ENCODE measurements around the gene SMTNL1. TPM values are rescaled to one million over a fixed set of nuclear protein-coding genes. Genes with fewer than 3 reads are reported as not detected.

Gene SMTNL1
- total and polyA plus RNA-seq, 2 donors from 2014 or later, result not detected

DNA sequence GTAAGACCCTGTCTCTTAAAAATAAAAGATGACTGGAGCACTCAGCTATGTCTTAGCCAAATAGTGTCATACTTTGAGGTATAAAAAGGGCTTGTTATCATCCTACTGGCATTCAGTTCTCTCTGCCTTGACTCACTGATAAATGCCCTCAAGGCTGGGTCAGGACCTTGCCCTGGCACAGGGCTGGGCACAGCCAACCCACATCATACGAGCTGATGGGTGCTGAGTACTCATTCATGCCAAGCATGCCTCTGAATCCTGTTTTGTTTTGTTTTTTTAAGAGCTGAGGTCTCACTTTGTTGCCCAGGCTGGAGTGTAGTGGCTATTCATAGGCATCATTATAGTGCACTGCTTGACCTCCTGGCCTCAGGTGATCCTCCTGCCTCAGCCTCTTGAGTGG, 1.9 kb downstream of the SMTNL1 start:
- Histone ChIP-seq H3K4me1 (ENCODE audit: control insufficient read depth in 2 of 3, insufficient read depth in 2 of 3, low read depth in 1 of 3, low read length in 3 of 3) (no peaks in the 10 kb centered on the region), H3K36me3 (ENCODE audit: control insufficient read depth in 2 of 3, insufficient read depth in 3 of 3, low read length in 3 of 3) (no peaks in the 10 kb centered on the region), H3K27ac (ENCODE audit: low read depth in 2 of 2, low read length in 2 of 2) (no peak overlapping the region), H3K9ac (ENCODE audit: low read length in 3 of 3) (no peak overlapping the region), H3K9me3 (ENCODE audit: control insufficient read depth in 2 of 3, insufficient read depth in 1 of 3, low read length in 3 of 3) (no peaks in the 10 kb centered on the region), H3K27me3 (ENCODE audit: control insufficient read depth, insufficient read depth, low read length) (no peaks in the 10 kb centered on the region), H3K4me3 (ENCODE audit: low read length in 3 of 3) (no peak overlapping the region)
- TF ChIP-seq, protein P1, sequence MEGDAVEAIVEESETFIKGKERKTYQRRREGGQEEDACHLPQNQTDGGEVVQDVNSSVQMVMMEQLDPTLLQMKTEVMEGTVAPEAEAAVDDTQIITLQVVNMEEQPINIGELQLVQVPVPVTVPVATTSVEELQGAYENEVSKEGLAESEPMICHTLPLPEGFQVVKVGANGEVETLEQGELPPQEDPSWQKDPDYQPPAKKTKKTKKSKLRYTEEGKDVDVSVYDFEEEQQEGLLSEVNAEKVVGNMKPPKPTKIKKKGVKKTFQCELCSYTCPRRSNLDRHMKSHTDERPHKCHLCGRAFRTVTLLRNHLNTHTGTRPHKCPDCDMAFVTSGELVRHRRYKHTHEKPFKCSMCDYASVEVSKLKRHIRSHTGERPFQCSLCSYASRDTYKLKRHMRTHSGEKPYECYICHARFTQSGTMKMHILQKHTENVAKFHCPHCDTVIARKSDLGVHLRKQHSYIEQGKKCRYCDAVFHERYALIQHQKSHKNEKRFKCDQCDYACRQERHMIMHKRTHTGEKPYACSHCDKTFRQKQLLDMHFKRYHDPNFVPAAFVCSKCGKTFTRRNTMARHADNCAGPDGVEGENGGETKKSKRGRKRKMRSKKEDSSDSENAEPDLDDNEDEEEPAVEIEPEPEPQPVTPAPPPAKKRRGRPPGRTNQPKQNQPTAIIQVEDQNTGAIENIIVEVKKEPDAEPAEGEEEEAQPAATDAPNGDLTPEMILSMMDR (IDR thresholded peaks at IDR 0.05; ENCODE audit: borderline replicate concordance, extremely low read depth, insufficient read depth), result no peak
- DNase-seq, result no peak
- FAIRE-seq, result no peak
- intact Hi-C loops (cut with DNase I), result no loop called here

DNA sequence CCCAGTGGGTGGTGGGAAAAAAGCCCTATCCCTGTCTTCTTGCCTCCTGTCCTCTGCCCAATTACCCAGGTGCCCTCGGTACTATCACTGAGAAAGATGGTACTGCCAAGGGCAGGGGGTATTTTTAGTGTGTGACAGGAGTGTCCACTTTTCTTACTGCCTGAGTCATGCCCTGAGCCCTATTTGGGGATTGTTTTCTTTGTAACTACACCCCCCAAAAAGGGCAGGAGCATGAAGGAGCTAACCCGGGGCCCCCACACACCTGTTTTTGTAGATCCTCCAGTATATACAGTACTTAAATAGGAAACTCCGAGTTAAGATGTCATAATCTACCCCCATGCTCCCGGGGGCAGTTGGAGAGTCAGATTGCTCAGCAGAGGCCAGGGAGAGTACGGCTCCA, 3.8 kb downstream of the SMTNL1 start:
- Histone ChIP-seq H3K27me3 (ENCODE audit: control insufficient read depth, insufficient read depth, low read length) (no peaks in the 10 kb centered on the region), H3K27ac (ENCODE audit: low read depth in 2 of 2, low read length in 2 of 2) (no peak overlapping the region), H3K9ac (ENCODE audit: low read length in 3 of 3) (no peak overlapping the region), H3K4me1 (ENCODE audit: control insufficient read depth in 2 of 3, insufficient read depth in 2 of 3, low read depth in 1 of 3, low read length in 3 of 3) (no peaks in the 10 kb centered on the region), H3K4me3 (ENCODE audit: low read length in 3 of 3) (no peak overlapping the region), H3K9me3 (ENCODE audit: control insufficient read depth in 2 of 3, insufficient read depth in 1 of 3, low read length in 3 of 3) (no peaks in the 10 kb centered on the region), H3K36me3 (ENCODE audit: control insufficient read depth in 2 of 3, insufficient read depth in 3 of 3, low read length in 3 of 3) (no peaks in the 10 kb centered on the region)
- intact Hi-C loops (cut with DNase I), result no loop called here
- DNase-seq (no peak), FAIRE-seq (no peak)
- TF ChIP-seq, protein P1 (IDR thresholded peaks at IDR 0.05; ENCODE audit: borderline replicate concordance, extremely low read depth, insufficient read depth), result no peak

DNA sequence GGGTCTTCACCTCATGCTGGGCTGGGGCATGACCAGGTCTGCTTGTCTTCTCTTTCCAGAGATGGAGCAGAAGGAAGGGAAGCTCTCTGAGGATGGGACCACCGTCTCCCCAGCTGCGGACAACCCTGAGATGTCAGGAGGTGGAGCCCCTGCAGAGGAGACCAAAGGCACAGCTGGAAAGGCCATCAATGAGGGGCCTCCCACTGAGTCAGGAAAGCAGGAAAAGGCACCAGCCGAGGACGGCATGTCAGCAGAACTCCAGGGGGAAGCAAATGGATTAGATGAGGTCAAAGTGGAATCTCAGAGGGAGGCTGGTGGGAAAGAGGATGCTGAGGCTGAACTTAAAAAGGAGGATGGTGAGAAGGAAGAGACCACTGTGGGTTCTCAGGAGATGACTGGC, 5.2 kb downstream of the SMTNL1 start:
- H3K27ac ChIP-seq (ENCODE audit: low read depth in 2 of 2, low read length in 2 of 2), result no peak overlapping the region
- H3K27me3 ChIP-seq (ENCODE audit: control insufficient read depth, insufficient read depth, low read length), result no peaks in the 10 kb centered on the region
- TF ChIP-seq, protein P1 (IDR thresholded peaks at IDR 0.05; ENCODE audit: borderline replicate concordance, extremely low read depth, insufficient read depth), result no peak
- no peak overlapping the region for H3K9ac ChIP-seq (ENCODE audit: low read length in 3 of 3)
- FAIRE-seq (no peak), DNase-seq (no peak)
- no peak overlapping the region for H3K4me3 ChIP-seq (ENCODE audit: low read length in 3 of 3)
- H3K9me3 ChIP-seq (ENCODE audit: control insufficient read depth in 2 of 3, insufficient read depth in 1 of 3, low read length in 3 of 3), result no peaks in the 10 kb centered on the region
- H3K4me1 ChIP-seq (ENCODE audit: control insufficient read depth in 2 of 3, insufficient read depth in 2 of 3, low read depth in 1 of 3, low read length in 3 of 3), result no peaks in the 10 kb centered on the region
- H3K36me3 ChIP-seq (ENCODE audit: control insufficient read depth in 2 of 3, insufficient read depth in 3 of 3, low read length in 3 of 3), result no peaks in the 10 kb centered on the region
- intact Hi-C loops (cut with DNase I), result no loop called here

DNA sequence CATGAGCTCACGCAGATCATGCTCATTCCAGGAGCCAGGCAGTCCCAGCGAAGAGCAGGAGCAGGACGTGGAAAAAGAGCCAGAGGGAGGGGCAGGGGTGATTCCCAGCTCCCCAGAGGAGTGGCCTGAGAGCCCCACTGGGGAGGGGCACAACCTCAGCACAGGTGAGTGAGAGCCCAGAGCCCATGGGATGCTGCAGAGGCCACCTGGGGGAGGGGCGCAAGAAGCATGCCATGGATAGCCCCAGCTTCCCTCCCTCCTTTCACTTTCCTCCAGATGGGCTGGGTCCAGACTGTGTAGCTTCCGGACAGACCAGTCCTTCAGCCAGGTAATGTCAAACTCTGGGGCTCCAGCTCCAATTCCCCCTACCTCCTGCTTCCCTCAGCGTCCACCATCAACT, 6.2 kb downstream of the SMTNL1 start:
- H3K9ac ChIP-seq (ENCODE audit: low read length in 3 of 3), result no peak overlapping the region
- no peaks in the 10 kb centered on the region for H3K36me3 ChIP-seq (ENCODE audit: control insufficient read depth in 2 of 3, insufficient read depth in 3 of 3, low read length in 3 of 3)
- DNase-seq (no peak), FAIRE-seq (no peak)
- TF ChIP-seq, protein P1 (IDR thresholded peaks at IDR 0.05; ENCODE audit: borderline replicate concordance, extremely low read depth, insufficient read depth), result no peak
- no peaks in the 10 kb centered on the region for H3K4me1 ChIP-seq (ENCODE audit: control insufficient read depth in 2 of 3, insufficient read depth in 2 of 3, low read depth in 1 of 3, low read length in 3 of 3)
- no peak overlapping the region for H3K27ac ChIP-seq (ENCODE audit: low read depth in 2 of 2, low read length in 2 of 2)
- H3K4me3 ChIP-seq (ENCODE audit: low read length in 3 of 3), result no peak overlapping the region
- H3K9me3 ChIP-seq (ENCODE audit: control insufficient read depth in 2 of 3, insufficient read depth in 1 of 3, low read length in 3 of 3), result no peaks in the 10 kb centered on the region
- intact Hi-C loops (cut with DNase I), result no loop called here
- no peaks in the 10 kb centered on the region for H3K27me3 ChIP-seq (ENCODE audit: control insufficient read depth, insufficient read depth, low read length)
